Measurements from ENCODE around the gene SLC9A7.

SLC9A7 gene

DNA sequence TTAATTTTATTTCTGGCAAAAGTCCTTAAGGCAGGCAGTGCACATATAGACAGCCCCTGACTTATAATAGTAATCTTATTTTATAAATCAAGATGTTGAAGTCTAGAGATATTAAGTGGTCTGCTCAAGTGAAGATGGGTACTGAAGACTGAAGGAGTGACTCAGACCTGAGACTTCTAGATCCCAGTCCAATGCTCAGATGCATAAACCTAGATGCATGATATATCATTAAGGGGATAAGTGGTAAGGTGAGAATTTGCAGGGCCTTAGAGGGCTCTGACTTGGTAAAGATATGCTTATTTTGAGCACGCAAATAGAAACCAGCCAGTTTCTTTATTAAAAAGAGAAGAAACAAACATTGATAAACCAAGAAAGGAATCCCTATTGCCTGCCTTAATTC is 42.9 kb downstream of the SLC9A7 start:
- Histone ChIP-seq H3K4me1 (ENCODE audit: control insufficient read depth, insufficient read depth, low read length) (peaks cover under 1% of the 10 kb centered on the region; the same call in 1 of the 2 replicates), H3K27ac (ENCODE audit: extremely low read depth, low read depth, low read length) (no peak overlapping the region), H3K4me3 (ENCODE audit: low read depth, low read length) (no peak overlapping the region), H3K36me3 (ENCODE audit: control insufficient read depth in 2 of 2, insufficient read depth in 1 of 2, low read length in 2 of 2) (no peaks in the 10 kb centered on the region), H3K9me3 (ENCODE audit: control insufficient read depth, insufficient read depth, low read depth, low read length) (no peaks in the 10 kb centered on the region)
- TF ChIP-seq ZNF311 (tag by site-specific recombination; IDR thresholded peaks at IDR 0.05; ENCODE audit: borderline replicate concordance) (no peak), ZNF214 (tag by site-specific recombination; IDR thresholded peaks at IDR 0.05; ENCODE audit: borderline replicate concordance) (no peak), ZNF629 (tag by site-specific recombination; IDR thresholded peaks at IDR 0.05) (no peak), OVOL3 (tag by site-specific recombination; IDR thresholded peaks at IDR 0.05) (no peak), ZNF121 (tag by site-specific recombination; IDR thresholded peaks at IDR 0.05) (no peak), ZBTB44 (tag by site-specific recombination; IDR thresholded peaks at IDR 0.05) (no peak), ZNF223 (tag by site-specific recombination; IDR thresholded peaks at IDR 0.05) (no peak), ZBTB1 (tag by site-specific recombination; IDR thresholded peaks at IDR 0.05) (no peak)
- TF ChIP-seq, protein P1, sequence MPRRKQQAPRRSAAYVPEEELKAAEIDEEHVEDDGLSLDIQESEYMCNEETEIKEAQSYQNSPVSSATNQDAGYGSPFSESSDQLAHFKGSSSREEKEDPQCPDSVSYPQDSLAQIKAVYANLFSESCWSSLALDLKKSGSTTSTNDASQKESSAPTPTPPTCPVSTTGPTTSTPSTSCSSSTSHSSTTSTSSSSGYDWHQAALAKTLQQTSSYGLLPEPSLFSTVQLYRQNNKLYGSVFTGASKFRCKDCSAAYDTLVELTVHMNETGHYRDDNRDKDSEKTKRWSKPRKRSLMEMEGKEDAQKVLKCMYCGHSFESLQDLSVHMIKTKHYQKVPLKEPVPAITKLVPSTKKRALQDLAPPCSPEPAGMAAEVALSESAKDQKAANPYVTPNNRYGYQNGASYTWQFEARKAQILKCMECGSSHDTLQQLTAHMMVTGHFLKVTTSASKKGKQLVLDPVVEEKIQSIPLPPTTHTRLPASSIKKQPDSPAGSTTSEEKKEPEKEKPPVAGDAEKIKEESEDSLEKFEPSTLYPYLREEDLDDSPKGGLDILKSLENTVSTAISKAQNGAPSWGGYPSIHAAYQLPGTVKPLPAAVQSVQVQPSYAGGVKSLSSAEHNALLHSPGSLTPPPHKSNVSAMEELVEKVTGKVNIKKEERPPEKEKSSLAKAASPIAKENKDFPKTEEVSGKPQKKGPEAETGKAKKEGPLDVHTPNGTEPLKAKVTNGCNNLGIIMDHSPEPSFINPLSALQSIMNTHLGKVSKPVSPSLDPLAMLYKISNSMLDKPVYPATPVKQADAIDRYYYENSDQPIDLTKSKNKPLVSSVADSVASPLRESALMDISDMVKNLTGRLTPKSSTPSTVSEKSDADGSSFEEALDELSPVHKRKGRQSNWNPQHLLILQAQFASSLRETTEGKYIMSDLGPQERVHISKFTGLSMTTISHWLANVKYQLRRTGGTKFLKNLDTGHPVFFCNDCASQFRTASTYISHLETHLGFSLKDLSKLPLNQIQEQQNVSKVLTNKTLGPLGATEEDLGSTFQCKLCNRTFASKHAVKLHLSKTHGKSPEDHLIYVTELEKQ (tag by site-specific recombination; IDR thresholded peaks at IDR 0.05; ENCODE audit: borderline replicate concordance) = no peak
- POLR2A ChIA-PET = no interaction called here
- CTCF ChIA-PET = interaction anchor here (0.7 kb wide), 1 partner anchor 10 kb away, joined by 3 read pairs; no protein-coding TSS in a partner anchor

DNA sequence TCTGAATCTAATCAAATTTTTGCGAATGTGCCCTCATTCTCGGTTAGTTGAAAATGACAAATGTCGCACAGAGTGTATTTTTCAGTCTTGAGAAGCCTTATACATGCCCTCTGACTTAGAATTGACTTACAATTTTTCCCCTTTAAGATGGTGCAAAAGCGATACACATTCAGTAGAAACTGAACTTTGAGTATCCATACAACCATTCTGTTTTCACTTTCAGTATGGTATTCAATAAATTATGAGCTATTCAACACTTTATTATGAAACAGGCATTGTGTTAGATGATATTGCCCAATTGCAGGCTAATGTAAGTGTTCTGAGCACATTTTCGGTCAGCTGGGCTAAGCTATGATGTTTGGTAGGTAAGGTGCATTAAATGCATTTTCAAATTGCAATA is 43.4 kb downstream of the SLC9A7 start:
- Histone ChIP-seq H3K4me1 (ENCODE audit: control insufficient read depth, insufficient read depth, low read length) (peaks cover 5% of the 10 kb centered on the region; the same call in 1 of the 2 replicates), H3K4me3 (ENCODE audit: low read depth, low read length) (no peak overlapping the region), H3K27ac (ENCODE audit: extremely low read depth, low read depth, low read length) (no peak overlapping the region), H3K36me3 (ENCODE audit: control insufficient read depth in 2 of 2, insufficient read depth in 1 of 2, low read length in 2 of 2) (no peaks in the 10 kb centered on the region), H3K9me3 (ENCODE audit: control insufficient read depth, insufficient read depth, low read depth, low read length) (no peaks in the 10 kb centered on the region)
- POLR2A ChIA-PET = no interaction called here
- CTCF ChIA-PET = no interaction called here
- TF ChIP-seq ZNF155 (tag by site-specific recombination; IDR thresholded peaks at IDR 0.05) = no peak

DNA sequence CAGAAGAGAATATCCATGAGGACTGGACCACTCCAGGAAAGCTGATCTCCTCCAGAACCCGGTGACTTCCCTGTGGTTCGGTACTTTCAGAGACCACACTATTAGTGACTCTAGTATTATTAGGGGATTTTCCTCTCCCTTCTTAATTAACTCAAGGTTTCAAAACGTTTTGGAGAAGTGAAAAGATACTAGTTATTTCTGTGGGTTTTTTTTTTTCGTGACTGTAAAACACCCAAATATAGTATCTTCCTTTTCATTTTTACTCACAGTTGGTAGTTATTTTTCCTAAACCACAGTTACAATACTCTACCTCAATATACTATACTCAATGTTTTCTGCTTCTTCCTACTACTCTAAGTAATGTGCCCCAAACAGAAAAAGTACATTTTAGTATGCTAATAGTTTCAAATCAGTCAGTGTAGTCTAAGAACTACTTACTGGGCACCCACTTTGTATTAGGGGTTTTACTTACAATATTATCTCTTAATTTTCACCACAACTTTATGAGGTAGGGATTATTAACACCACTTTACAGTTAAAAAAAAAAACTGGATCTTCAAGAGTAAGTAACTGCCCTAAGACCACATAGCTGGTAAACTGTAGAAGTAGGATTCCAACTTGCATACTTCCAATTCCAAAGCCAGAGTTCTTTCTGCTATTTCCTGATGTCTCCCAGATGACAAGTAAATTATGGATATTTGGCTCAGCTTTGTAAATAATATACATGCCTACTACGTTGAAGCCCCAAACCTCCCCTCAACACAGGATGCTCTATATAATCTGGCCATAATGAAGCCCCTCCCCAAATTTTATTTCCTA is 45.0 kb downstream of the SLC9A7 start:
- no peaks in the 10 kb centered on the region for H3K9me3 ChIP-seq (ENCODE audit: control insufficient read depth, insufficient read depth, low read depth, low read length)
- CTCF ChIA-PET = interaction anchor here (1.1 kb wide), 1 partner anchor 190 kb away, joined by 3 read pairs; no protein-coding TSS in a partner anchor
- no peak overlapping the region for H3K4me3 ChIP-seq (ENCODE audit: low read depth, low read length)
- peaks cover 8% of the 10 kb centered on the region for H3K4me1 ChIP-seq (ENCODE audit: control insufficient read depth, insufficient read depth, low read length)
- H3K27ac ChIP-seq (ENCODE audit: extremely low read depth, low read depth, low read length) = no peak overlapping the region
- H3K36me3 ChIP-seq (ENCODE audit: control insufficient read depth in 2 of 2, insufficient read depth in 1 of 2, low read length in 2 of 2) = no peaks in the 10 kb centered on the region
- POLR2A ChIA-PET = interaction anchor here (0.6 kb wide), 1 partner anchor 562 kb away, joined by 3 read pairs; no protein-coding TSS in a partner anchor
- TF ChIP-seq ZNF221 (tag by site-specific recombination; IDR thresholded peaks at IDR 0.05; ENCODE audit: borderline replicate concordance) (no peak), ZNF658 (tag by site-specific recombination; IDR thresholded peaks at IDR 0.05) (no peak), ZBTB21 (tag by site-specific recombination; IDR thresholded peaks at IDR 0.05) (no peak), ZNF423 (tag by site-specific recombination; IDR thresholded peaks at IDR 0.05) (no peak), ZNF776 (tag by site-specific recombination; IDR thresholded peaks at IDR 0.05; ENCODE audit: borderline replicate concordance) (no peak), ZNF214 (tag by site-specific recombination; IDR thresholded peaks at IDR 0.05; ENCODE audit: borderline replicate concordance) (no peak), ZNF792 (tag by site-specific recombination; IDR thresholded peaks at IDR 0.05) (no peak), ZNF23 (tag by site-specific recombination; IDR thresholded peaks at IDR 0.05; ENCODE audit: borderline replicate concordance) (no peak), HOXC10 (CRISPR knock-in tag; IDR thresholded peaks at IDR 0.05) (no peak), ZNF121 (tag by site-specific recombination; IDR thresholded peaks at IDR 0.05) (no peak)
- TF ChIP-seq, protein P2, sequence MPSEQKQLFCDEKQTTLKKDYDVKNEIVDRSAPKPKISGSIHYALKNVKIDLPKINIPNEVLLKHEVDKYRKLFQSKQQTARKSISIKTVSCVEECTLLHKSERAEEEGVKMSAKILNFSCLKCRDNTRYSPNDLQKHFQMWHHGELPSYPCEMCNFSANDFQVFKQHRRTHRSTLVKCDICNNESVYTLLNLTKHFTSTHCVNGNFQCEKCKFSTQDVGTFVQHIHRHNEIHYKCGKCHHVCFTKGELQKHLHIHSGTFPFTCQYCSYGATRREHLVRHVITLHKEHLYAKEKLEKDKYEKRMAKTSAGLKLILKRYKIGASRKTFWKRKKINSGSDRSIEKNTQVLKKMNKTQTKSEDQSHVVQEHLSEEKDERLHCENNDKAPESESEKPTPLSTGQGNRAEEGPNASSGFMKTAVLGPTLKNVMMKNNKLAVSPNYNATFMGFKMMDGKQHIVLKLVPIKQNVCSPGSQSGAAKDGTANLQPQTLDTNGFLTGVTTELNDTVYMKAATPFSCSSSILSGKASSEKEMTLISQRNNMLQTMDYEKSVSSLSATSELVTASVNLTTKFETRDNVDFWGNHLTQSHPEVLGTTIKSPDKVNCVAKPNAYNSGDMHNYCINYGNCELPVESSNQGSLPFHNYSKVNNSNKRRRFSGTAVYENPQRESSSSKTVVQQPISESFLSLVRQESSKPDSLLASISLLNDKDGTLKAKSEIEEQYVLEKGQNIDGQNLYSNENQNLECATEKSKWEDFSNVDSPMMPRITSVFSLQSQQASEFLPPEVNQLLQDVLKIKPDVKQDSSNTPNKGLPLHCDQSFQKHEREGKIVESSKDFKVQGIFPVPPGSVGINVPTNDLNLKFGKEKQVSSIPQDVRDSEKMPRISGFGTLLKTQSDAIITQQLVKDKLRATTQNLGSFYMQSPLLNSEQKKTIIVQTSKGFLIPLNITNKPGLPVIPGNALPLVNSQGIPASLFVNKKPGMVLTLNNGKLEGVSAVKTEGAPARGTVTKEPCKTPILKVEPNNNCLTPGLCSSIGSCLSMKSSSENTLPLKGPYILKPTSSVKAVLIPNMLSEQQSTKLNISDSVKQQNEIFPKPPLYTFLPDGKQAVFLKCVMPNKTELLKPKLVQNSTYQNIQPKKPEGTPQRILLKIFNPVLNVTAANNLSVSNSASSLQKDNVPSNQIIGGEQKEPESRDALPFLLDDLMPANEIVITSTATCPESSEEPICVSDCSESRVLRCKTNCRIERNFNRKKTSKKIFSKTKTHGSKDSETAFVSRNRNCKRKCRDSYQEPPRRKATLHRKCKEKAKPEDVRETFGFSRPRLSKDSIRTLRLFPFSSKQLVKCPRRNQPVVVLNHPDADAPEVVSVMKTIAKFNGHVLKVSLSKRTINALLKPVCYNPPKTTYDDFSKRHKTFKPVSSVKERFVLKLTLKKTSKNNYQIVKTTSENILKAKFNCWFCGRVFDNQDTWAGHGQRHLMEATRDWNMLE (tag by site-specific recombination; conservative IDR thresholded peaks at IDR 0.05; ENCODE audit: low read depth) = no peak
- TF ChIP-seq, protein P3, sequence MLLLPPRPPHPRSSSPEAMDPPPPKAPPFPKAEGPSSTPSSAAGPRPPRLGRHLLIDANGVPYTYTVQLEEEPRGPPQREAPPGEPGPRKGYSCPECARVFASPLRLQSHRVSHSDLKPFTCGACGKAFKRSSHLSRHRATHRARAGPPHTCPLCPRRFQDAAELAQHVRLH (tag by site-specific recombination; IDR thresholded peaks at IDR 0.05) = no peak
